Mesendoderm (in vitro differentiated cells): ENCODE results near the gene PDE4D.
A peak's percentile ranks its signal among the peaks of the same experiment; 100 is the strongest.
"Not testable (repeated sequence)": the region's sequence is repeated elsewhere in the genome, so short reads cannot be mapped to it uniquely, and the experiment has no call there.

Experiments used
- DNase-seq: peaks from one replicate; pipeline ENCODE4 v3.0.0; 2013
- H2AK5ac ChIP-seq: 2 replicates; pipeline ENCODE4 v1.6.1; 2013; ENCODE audit warnings: low read length, inconsistent platforms
- H2BK120ac ChIP-seq: 2 replicates; pipeline ENCODE4 v1.6.1; 2013; ENCODE audit warnings: low read depth, mild to moderate bottlenecking, low read length, moderate library complexity, mixed read lengths
- H2BK15ac ChIP-seq: replicated peaks from 2 replicates; pipeline ENCODE4 v1.6.1; 2013; ENCODE audit warnings: low read depth, mild to moderate bottlenecking, moderate library complexity
- H2BK5ac ChIP-seq: 2 replicates; pipeline ENCODE4 v1.6.1; 2013; ENCODE audit warnings: low read length, inconsistent platforms
- H3K18ac ChIP-seq: 2 replicates; pipeline ENCODE4 v1.6.1; 2013; ENCODE audit warnings: mild to moderate bottlenecking, low read length, mixed read lengths
- H3K23ac ChIP-seq: one replicate; pipeline ENCODE4 v1.6.1; 2013; ENCODE audit warnings: low read length
- H3K27ac ChIP-seq: 2 replicates; pipeline ENCODE4 v1.5.1; 2013; ENCODE audit warnings: low read depth, mild to moderate bottlenecking, inconsistent platforms, low read length, moderate library complexity
- H3K27me3 ChIP-seq: 2 replicates; pipeline ENCODE4 v1.6.1; 2013; ENCODE audit warnings: low read length, control low read depth, mild to moderate bottlenecking, inconsistent platforms; ENCODE audit not compliant: insufficient read depth, poor library complexity
- H3K36me3 ChIP-seq: 2 replicates; pipeline ENCODE4 v1.6.1; 2013; ENCODE audit warnings: low read length, inconsistent platforms; ENCODE audit not compliant: control insufficient read depth, insufficient read depth
- H3K4ac ChIP-seq: one replicate; pipeline ENCODE4 v1.6.1; 2013; ENCODE audit warnings: low read depth, mild to moderate bottlenecking, low read length, moderate library complexity
- H3K4me1 ChIP-seq: 2 replicates; pipeline ENCODE4 v1.6.1; 2013; ENCODE audit warnings: low read depth, low read length, inconsistent platforms; ENCODE audit not compliant: control insufficient read depth
- H3K4me2 ChIP-seq: 2 replicates; pipeline ENCODE4 v1.6.1; 2013; ENCODE audit warnings: low read length
- H3K4me3 ChIP-seq: 2 replicates; pipeline ENCODE4 v1.5.1; 2013; ENCODE audit warnings: mild to moderate bottlenecking, low read length
- H3K56ac ChIP-seq: one replicate; pipeline ENCODE4 v1.6.1; 2013; ENCODE audit warnings: low read length
- H3K79me1 ChIP-seq: 2 replicates; pipeline ENCODE4 v1.6.1; 2013; ENCODE audit warnings: low read length, inconsistent platforms
- H3K79me2 ChIP-seq: 2 replicates; pipeline ENCODE4 v1.6.1; 2013; ENCODE audit warnings: mild to moderate bottlenecking, low read length; ENCODE audit not compliant: control insufficient read depth, insufficient read depth
- H3K9ac ChIP-seq: 2 replicates; pipeline ENCODE4 v1.6.1; 2013; ENCODE audit warnings: low read length, inconsistent platforms
- H4K5ac ChIP-seq: one replicate; pipeline ENCODE4 v1.6.1; 2013; ENCODE audit warnings: low read length
- H4K8ac ChIP-seq: one replicate; pipeline ENCODE4 v1.6.1; 2013; ENCODE audit warnings: low read depth, mild to moderate bottlenecking, control low read depth, low read length, moderate library complexity
- whole genome bisulfite sequencing: extraction: QIAGEN DNeasy Blood & Tissue Kit; methylation state at CpG from one replicate; pipeline ENCODE4 v1.1.7; 2013; ENCODE audit warnings: low lambda C conversion rate, missing lambda C conversion rate; ENCODE audit not compliant: insufficient coverage; ENCODE audit errors: extremely low coverage; 5-methylcytosine and 5-hydroxymethylcytosine counted together

PDE4D gene

DNA sequence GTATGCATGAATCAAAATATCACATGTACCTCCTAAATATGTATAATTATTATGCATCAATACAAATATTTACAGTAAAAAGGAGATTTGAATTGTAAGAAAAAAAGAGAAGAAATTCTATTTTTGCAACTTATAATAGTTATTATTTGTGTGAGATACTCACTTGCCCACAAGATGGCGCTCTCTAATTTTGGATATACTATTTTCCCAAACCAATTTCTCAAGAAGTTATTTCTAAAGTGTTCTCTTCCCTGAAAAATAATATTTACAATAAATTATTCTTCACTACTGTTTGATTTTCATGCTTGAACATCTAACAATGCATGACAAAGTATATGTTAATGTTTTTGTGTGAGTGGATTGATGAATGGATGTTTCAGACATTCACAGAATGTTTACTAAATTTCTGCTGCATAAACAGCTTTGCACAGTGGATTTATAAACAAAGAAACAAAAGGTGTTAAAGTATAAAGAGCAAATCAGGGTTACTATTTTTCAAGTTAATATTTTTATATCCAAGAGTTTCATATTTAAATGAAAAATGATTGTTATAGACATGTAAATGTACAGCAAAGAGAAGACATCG is 503.4 kb downstream of the PDE4D start:
- 100% methylated on average over 1 of the region's 2 CpGs for WGBS
- H3K4me3 ChIP-seq: no peak overlapping the region
- no peak overlapping the region for H3K4me2 ChIP-seq
- H3K27me3 ChIP-seq: no peaks in the 10 kb centered on the region
- H3K27ac ChIP-seq: no peak overlapping the region
- no peak overlapping the region for H3K4ac ChIP-seq
- no peak overlapping the region for H2BK15ac ChIP-seq
- H4K8ac ChIP-seq: no peak overlapping the region
- no peak overlapping the region for H2AK5ac ChIP-seq
- H3K23ac ChIP-seq: no peak overlapping the region
- no peak overlapping the region for H3K18ac ChIP-seq
- peak; percentile 18 for DNase-seq
- no peaks in the 10 kb centered on the region for H3K79me1 ChIP-seq
- no peaks in the 10 kb centered on the region for H3K4me1 ChIP-seq
- H3K79me2 ChIP-seq: no peaks in the 10 kb centered on the region
- H3K9ac ChIP-seq: no peak overlapping the region
- H2BK5ac ChIP-seq: no peak overlapping the region
- no peaks in the 10 kb centered on the region for H3K36me3 ChIP-seq
- no peak overlapping the region for H3K56ac ChIP-seq
- H4K5ac ChIP-seq: no peak overlapping the region
- H2BK120ac ChIP-seq: no peak overlapping the region

GRCh38 chr5:59387127-59387526 is 506.4 kb downstream of the PDE4D start:
- H4K8ac ChIP-seq: no peak overlapping the region
- no peak overlapping the region for H2BK5ac ChIP-seq
- H3K4ac ChIP-seq: no peak overlapping the region
- no peak overlapping the region for H2BK120ac ChIP-seq
- no peak overlapping the region for H3K18ac ChIP-seq
- H3K79me1 ChIP-seq: no peaks in the 10 kb centered on the region
- DNase-seq: no peak
- no peaks in the 10 kb centered on the region for H3K79me2 ChIP-seq
- H2AK5ac ChIP-seq: no peak overlapping the region
- no peak overlapping the region for H3K56ac ChIP-seq
- no peaks in the 10 kb centered on the region for H3K36me3 ChIP-seq
- H3K9ac ChIP-seq: no peak overlapping the region
- H3K4me1 ChIP-seq: no peaks in the 10 kb centered on the region
- no peak overlapping the region for H3K4me3 ChIP-seq
- no peak overlapping the region for H4K5ac ChIP-seq
- H3K27me3 ChIP-seq: no peaks in the 10 kb centered on the region
- H3K23ac ChIP-seq: no peak overlapping the region
- H2BK15ac ChIP-seq: no peak overlapping the region
- H3K4me2 ChIP-seq: no peak overlapping the region
- no peak overlapping the region for H3K27ac ChIP-seq

DNA sequence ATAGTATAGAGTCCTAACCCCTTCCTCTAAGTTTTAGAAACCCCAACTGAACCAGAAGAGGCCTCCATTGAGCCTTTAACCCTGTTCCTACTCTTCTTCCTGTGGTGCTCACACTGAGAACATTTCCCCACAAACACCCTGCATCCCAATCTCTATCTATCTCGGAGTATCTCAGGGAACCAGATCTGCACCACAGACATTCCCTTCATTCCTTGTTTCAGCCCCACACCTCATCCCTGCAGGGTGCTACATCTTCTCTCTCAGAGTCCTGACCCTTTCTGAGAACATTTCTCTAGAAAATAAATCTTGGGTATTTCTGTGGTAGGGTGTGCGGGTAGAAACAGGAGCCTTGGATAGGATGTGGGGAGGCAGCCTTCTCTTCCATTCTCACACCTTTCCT is 507.8 kb downstream of the PDE4D start:
- no peak overlapping the region for H3K56ac ChIP-seq
- no peak overlapping the region for H3K4me2 ChIP-seq
- no peak overlapping the region for H3K4ac ChIP-seq
- H3K27ac ChIP-seq: no peak overlapping the region
- no peak overlapping the region for H3K9ac ChIP-seq
- H3K23ac ChIP-seq: no peak overlapping the region
- WGBS: no CpG with 5 or more reads among the region's 2 CpGs
- H3K4me1 ChIP-seq: no peaks in the 10 kb centered on the region
- no peak overlapping the region for H4K5ac ChIP-seq
- H4K8ac ChIP-seq: no peak overlapping the region
- no peak overlapping the region for H3K4me3 ChIP-seq
- peak overlapping the region; percentile 18 for H3K18ac ChIP-seq
- peak overlapping the region; percentile 3 for H2BK15ac ChIP-seq
- H3K36me3 ChIP-seq: no peaks in the 10 kb centered on the region
- no peaks in the 10 kb centered on the region for H3K79me2 ChIP-seq
- H2AK5ac ChIP-seq: no peak overlapping the region
- no peaks in the 10 kb centered on the region for H3K79me1 ChIP-seq
- H2BK120ac ChIP-seq: no peak overlapping the region
- no peaks in the 10 kb centered on the region for H3K27me3 ChIP-seq
- no peak overlapping the region for H2BK5ac ChIP-seq
- peak; percentile 83 for DNase-seq

DNA sequence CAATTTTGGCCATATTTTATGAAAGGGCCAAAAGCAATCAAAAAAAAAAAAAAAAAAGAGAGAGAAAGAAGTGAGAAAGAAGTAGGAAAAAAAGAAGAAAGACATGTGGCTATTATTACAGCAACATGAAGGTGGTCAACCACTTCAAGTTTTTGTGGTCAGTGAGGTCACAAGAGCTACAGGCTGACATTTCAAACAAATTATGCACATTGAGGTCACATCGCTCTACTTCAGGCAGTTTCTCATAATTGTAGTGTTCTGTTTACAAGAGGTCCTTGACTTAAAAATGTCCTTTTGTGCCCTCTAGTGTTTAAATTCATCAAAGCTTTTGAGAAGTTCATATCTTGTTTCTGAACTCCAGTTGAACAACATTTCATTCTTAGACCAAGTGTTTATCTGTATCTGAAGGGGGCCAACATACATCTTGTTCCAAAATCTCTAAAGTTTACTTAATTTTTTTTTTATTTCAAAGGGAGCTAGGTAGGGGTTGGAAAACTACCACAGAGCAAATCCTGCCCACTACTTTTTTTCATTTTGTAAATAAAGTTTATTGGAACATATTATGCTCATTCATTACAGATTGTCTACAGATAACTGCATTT is 513.1 kb downstream of the PDE4D start:
- Histone ChIP-seq H2BK5ac (no peak overlapping the region), H3K4me1 (no peaks in the 10 kb centered on the region), H4K8ac (no peak overlapping the region), H4K5ac (no peak overlapping the region), H3K4ac (no peak overlapping the region), H3K4me3 (no peak overlapping the region), H3K36me3 (no peaks in the 10 kb centered on the region), H2BK120ac (no peak overlapping the region), H3K79me2 (no peaks in the 10 kb centered on the region), H3K79me1 (no peaks in the 10 kb centered on the region), H3K56ac (no peak overlapping the region), H3K27ac (no peak overlapping the region), H3K9ac (no peak overlapping the region), H2BK15ac (no peak overlapping the region), H2AK5ac (no peak overlapping the region), H3K4me2 (no peak overlapping the region), H3K18ac (no peak overlapping the region), H3K23ac (no peak overlapping the region), H3K27me3 (no peaks in the 10 kb centered on the region)
- peak; percentile 66 for DNase-seq
- whole genome bisulfite sequencing: no CpG with 5 or more reads among the region's 1 CpG

GRCh38 chr5:59374036-59374435 is 519.5 kb downstream of the PDE4D start:
- not testable (repeated sequence) for H4K8ac ChIP-seq, H2AK5ac ChIP-seq, H3K27ac ChIP-seq, H3K36me3 ChIP-seq, H2BK15ac ChIP-seq, H3K79me2 ChIP-seq, H3K27me3 ChIP-seq, DNase-seq, H2BK5ac ChIP-seq, H3K4me1 ChIP-seq, H3K79me1 ChIP-seq, H3K18ac ChIP-seq, H3K23ac ChIP-seq, H3K4me3 ChIP-seq, H3K9ac ChIP-seq, H4K5ac ChIP-seq, H2BK120ac ChIP-seq, H3K56ac ChIP-seq, H3K4ac ChIP-seq, H3K4me2 ChIP-seq
- no CpG with 5 or more reads among the region's 1 CpG for WGBS

DNA sequence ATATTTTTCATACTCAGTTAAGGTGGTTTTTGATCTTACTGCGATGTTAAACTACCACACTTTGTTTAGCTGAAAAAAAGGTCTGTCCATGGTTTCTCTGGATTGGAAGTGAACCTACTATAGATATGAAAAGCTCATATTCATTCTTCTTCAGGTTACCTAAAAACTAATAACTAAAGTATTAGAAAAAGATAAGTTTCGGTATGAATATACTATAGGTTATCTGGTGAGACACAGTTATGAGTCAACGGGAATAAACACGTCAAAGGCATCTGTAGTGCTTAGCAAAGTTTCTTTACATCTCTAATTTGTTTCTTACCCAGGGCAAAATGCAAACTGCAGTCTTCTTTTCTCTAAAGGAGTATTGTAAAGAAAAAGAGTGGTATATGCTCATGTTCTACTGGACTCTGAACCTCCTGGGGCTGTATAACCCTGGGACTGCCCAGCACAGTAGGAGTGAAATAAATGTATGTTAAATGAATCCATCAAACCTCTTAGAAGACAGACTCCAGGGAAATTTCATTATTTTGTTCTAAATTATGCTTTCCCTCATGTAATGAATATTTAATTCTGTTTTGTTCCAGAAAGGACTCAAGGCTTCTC is 521.9 kb downstream of the PDE4D start:
- no peak overlapping the region for H2BK15ac ChIP-seq
- no peak for DNase-seq
- H2AK5ac ChIP-seq: no peak overlapping the region
- H3K4ac ChIP-seq: no peak overlapping the region
- no peak overlapping the region for H4K8ac ChIP-seq
- no peaks in the 10 kb centered on the region for H3K27me3 ChIP-seq
- no peaks in the 10 kb centered on the region for H3K36me3 ChIP-seq
- no peaks in the 10 kb centered on the region for H3K4me1 ChIP-seq
- H4K5ac ChIP-seq: no peak overlapping the region
- no peaks in the 10 kb centered on the region for H3K79me2 ChIP-seq
- no peak overlapping the region for H3K9ac ChIP-seq
- H3K18ac ChIP-seq: no peak overlapping the region
- no CpG with 5 or more reads among the region's 4 CpGs for WGBS
- H3K4me3 ChIP-seq: no peak overlapping the region
- H3K4me2 ChIP-seq: no peak overlapping the region
- H3K56ac ChIP-seq: no peak overlapping the region
- no peaks in the 10 kb centered on the region for H3K79me1 ChIP-seq
- H3K23ac ChIP-seq: no peak overlapping the region
- H2BK120ac ChIP-seq: no peak overlapping the region
- no peak overlapping the region for H2BK5ac ChIP-seq
- no peak overlapping the region for H3K27ac ChIP-seq
